WTC11 (cell line): ENCODE data around the gene FOXP4. TPM values are rescaled to one million over a fixed set of nuclear protein-coding genes. Genes with fewer than 3 reads are reported as not detected.

ENCODE experiments used
- ATAC-seq: fragments of 200-7000 bp; cut with Tn5 transposase; 2 replicates; pipeline ENCODE4 v1.10.0; 2021; ENCODE audit warnings: mild to moderate bottlenecking, moderate library complexity
- CTCF ChIA-PET: fragments of 300-600 bp; sonication (Branson Sonifier 250); formaldehyde crosslinking; loops from one replicate; lab custom pipeline; 2021; ENCODE audit warnings: antibody characterized with exemption; lab: Charles Lee
- POLR2A ChIA-PET: fragments of 350-600 bp; sonication (Branson Sonifier 250); formaldehyde crosslinking; loops from one replicate; lab custom pipeline; 2021; ENCODE audit warnings: antibody characterized with exemption; lab: Charles Lee
- DNase-seq: peaks from one replicate; pipeline ENCODE4 v3.0.0; 2021; ENCODE audit warnings: low spot score
- H3K27ac Mint-ChIP-seq: 2 replicates; pipeline ENCODE4 v1.8.0; 2021; ENCODE audit warnings: mixed read lengths
- H3K27me3 Mint-ChIP-seq: 2 replicates; pipeline ENCODE4 v1.8.0; 2021; ENCODE audit warnings: low read depth, mild to moderate bottlenecking, moderate library complexity, mixed read lengths
- H3K36me3 Mint-ChIP-seq: 2 replicates; pipeline ENCODE4 v1.8.0; 2021; ENCODE audit warnings: mixed read lengths
- H3K4me1 Mint-ChIP-seq: 2 replicates; pipeline ENCODE4 v1.8.0; 2022; ENCODE audit warnings: mixed read lengths
- H3K4me3 Mint-ChIP-seq: 2 replicates; pipeline ENCODE4 v1.8.0; 2021; ENCODE audit warnings: mild to moderate bottlenecking, moderate library complexity, mixed read lengths
- H3K9me3 Mint-ChIP-seq: 2 replicates; pipeline ENCODE4 v1.8.0; 2021; ENCODE audit warnings: mixed read lengths
- ATF3 ChIP-seq: sonication (generic); formaldehyde crosslinking; conservative IDR thresholded peaks from 2 replicates; pipeline ENCODE4 v1.8.1; 2022; ENCODE audit warnings: mild to moderate bottlenecking, missing genetic modification reagents
- FOXP1 ChIP-seq: sonication (generic); formaldehyde crosslinking; IDR thresholded peaks from 2 replicates; pipeline ENCODE4 v1.8.0; 2022; ENCODE audit warnings: missing genetic modification reagents, mild to moderate bottlenecking, moderate library complexity, borderline replicate concordance
- GTF2I ChIP-seq: fragments of 250-450 bp; sonication (Bioruptor Pico); conservative IDR thresholded peaks from 2 replicates; pipeline ENCODE4 v1.4.0; 2021; ENCODE audit warnings: mild to moderate bottlenecking
- IRF2 ChIP-seq: sonication (generic); formaldehyde crosslinking; IDR thresholded peaks from 2 replicates; pipeline ENCODE4 v1.8.0; 2022; ENCODE audit warnings: low read depth, missing genetic modification reagents, borderline replicate concordance
- RELA ChIP-seq: sonication (generic); formaldehyde crosslinking; IDR thresholded peaks from 2 replicates; pipeline ENCODE4 v1.8.1; 2022; ENCODE audit warnings: missing genetic modification reagents, mild to moderate bottlenecking, borderline replicate concordance
- SP1 ChIP-seq: sonication (generic); formaldehyde crosslinking; conservative IDR thresholded peaks from 2 replicates; pipeline ENCODE4 v1.8.1; 2022; ENCODE audit warnings: missing genetic modification reagents
- ZBTB21 ChIP-seq: sonication (generic); formaldehyde crosslinking; IDR thresholded peaks from 2 replicates; pipeline ENCODE4 v1.8.1; 2023; ENCODE audit warnings: mild to moderate bottlenecking, missing genetic modification reagents, borderline replicate concordance
- ZNF138 ChIP-seq: sonication (generic); formaldehyde crosslinking; conservative IDR thresholded peaks from 2 replicates; pipeline ENCODE4 v1.8.1; 2022; ENCODE audit warnings: mild to moderate bottlenecking, moderate library complexity, missing genetic modification reagents
- ZNF219 ChIP-seq: sonication (generic); formaldehyde crosslinking; IDR thresholded peaks from 2 replicates; pipeline ENCODE4 v1.8.0; 2023; ENCODE audit warnings: missing genetic modification reagents, mild to moderate bottlenecking, borderline replicate concordance
- ZNF263 ChIP-seq: sonication (generic); formaldehyde crosslinking; IDR thresholded peaks from 2 replicates; pipeline ENCODE4 v1.8.1; 2022; ENCODE audit warnings: low read depth, mild to moderate bottlenecking, moderate library complexity, missing genetic modification reagents
- ZNF671 ChIP-seq: fragments of 250-450 bp; sonication (Bioruptor Pico); IDR thresholded peaks from 2 replicates; pipeline ENCODE4 v1.8.0; 2021; ENCODE audit warnings: mild to moderate bottlenecking
- total RNA-seq: library from RNA; stranded (reverse); gene quantifications from 3 replicates; pipeline ENCODE4 v1.2.3, GENCODE V29; 2021
- TF ChIP-seq, protein P1 (sequence below): fragments of 250-450 bp; sonication (Bioruptor Pico); conservative IDR thresholded peaks from 2 replicates; pipeline ENCODE4 v1.9.0; 2021; ENCODE audit warnings: mild to moderate bottlenecking
- TF ChIP-seq, protein P2 (sequence below): sonication (generic); formaldehyde crosslinking; IDR thresholded peaks from 2 replicates; pipeline ENCODE4 v1.8.0; 2023; ENCODE audit warnings: missing genetic modification reagents, mild to moderate bottlenecking, borderline replicate concordance
- TF ChIP-seq, protein P3 (sequence below): fragments of 250-450 bp; sonication (Bioruptor Pico); IDR thresholded peaks from 2 replicates; pipeline ENCODE4 v2.1.2; 2022; ENCODE audit warnings: mild to moderate bottlenecking, moderate library complexity

The FOXP4 gene
- total RNA-seq, 1 experiment from 2014 or later: 36.6 TPM

- ATAC-seq: no peak
- peaks cover 45% of the 10 kb centered on the region for H3K4me1 Mint-ChIP-seq
- no peak for TF ChIP-seq SP1 (CRISPR knock-in tag)
- POLR2A ChIA-PET: no interaction called here
- DNase-seq: no peak
- H3K27ac Mint-ChIP-seq: no peak overlapping the region
- H3K4me3 Mint-ChIP-seq: no peak overlapping the region
- H3K9me3 Mint-ChIP-seq: no peaks in the 10 kb centered on the region
- H3K27me3 Mint-ChIP-seq: peaks cover 7% of the 10 kb centered on the region; the same call in 1 of the 2 replicates
- H3K36me3 Mint-ChIP-seq: no peaks in the 10 kb centered on the region; the same call in 1 of the 2 replicates
- CTCF ChIA-PET: interaction anchor here (0.6 to 2.3 kb wide), 6 partner anchors 33 to 227 kb away, joined by 3 to 7 read pairs (median 4); no protein-coding TSS in a partner anchor
Measured at GRCh38 chr6:41595166-41595565, 49.0 kb downstream of the FOXP4 start.

DNA sequence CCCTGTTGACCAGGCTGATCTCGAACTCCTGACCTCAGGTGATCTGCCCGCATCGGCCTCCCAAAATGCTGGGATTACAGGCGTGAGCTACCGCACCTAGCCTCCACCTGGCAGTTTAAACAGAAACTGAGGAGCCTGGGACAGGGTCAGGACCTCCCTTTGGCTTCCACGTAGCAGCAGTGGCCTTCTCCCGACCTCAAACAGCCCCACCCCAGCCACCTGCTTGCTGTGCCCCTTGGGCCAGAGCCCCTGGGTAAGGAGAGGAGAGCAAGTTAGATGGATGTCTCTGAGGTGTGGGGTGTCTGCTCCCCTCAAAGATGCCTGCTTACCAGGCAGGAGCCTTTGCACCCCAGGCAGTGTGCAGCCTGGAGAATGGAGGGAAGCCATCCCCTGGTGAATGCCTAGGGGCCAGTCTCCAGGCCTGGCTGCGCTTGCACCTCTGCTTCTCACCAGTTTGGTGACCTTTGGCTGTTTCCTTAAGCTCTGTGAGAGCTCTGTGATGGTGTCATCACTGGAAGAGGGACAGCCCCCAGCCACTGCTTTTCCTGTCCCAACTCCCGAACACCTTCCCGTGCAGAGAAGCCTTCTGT, 50.0 kb downstream of the FOXP4 start:
- Mint-ChIP-seq H3K4me3 (no peak overlapping the region), H3K27me3 (peaks cover 7% of the 10 kb centered on the region; the same call in 1 of the 2 replicates), H3K27ac (no peak overlapping the region), H3K9me3 (no peaks in the 10 kb centered on the region), H3K36me3 (no peaks in the 10 kb centered on the region; the same call in 1 of the 2 replicates), H3K4me1 (peaks cover 46% of the 10 kb centered on the region)
- DNase-seq (no peak), ATAC-seq (no peak)
- TF ChIP-seq IRF2: no peak
- no peak for TF ChIP-seq ZNF263 (CRISPR knock-in tag)
- no peak for TF ChIP-seq ZNF138 (CRISPR knock-in tag)
- TF ChIP-seq ZNF219 (CRISPR knock-in tag): no peak
- TF ChIP-seq ZBTB21: no peak
- TF ChIP-seq, protein P1, sequence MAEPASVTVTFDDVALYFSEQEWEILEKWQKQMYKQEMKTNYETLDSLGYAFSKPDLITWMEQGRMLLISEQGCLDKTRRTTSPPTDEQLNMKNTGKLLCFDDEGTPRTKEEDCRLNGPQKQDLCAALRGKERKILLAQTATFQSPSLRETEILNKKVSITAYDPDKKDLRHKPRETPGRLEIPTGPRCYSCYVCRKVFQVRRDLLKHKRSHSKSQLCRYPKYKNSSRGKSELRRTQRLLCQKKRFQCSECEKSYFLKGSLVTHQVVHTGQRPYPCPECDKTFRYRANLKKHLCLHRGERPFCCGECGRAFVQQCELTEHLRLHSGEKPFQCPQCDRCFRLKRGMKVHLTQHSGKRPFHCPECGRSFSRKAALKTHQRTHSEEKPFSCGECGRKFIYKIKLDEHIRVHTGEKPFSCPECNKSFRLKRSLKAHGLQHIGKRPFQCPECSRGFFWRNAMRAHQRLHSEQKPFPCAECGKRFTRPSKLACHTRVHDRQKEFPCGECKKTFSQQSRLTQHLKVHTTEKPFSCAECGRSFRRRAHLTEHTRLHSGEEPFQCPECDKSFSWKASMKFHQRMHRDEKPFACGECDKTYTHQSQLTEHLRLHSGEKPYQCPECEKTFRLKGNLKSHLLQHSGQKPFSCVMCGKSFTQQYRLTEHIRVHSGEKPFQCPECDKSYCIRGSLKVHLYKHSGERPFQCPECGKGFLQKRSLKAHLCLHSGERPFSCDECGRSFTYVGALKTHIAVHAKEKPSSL (CRISPR knock-in tag): no peak
- TF ChIP-seq FOXP1 (CRISPR knock-in tag): no peak
- TF ChIP-seq GTF2I (CRISPR knock-in tag): no peak
- TF ChIP-seq, protein P2, sequence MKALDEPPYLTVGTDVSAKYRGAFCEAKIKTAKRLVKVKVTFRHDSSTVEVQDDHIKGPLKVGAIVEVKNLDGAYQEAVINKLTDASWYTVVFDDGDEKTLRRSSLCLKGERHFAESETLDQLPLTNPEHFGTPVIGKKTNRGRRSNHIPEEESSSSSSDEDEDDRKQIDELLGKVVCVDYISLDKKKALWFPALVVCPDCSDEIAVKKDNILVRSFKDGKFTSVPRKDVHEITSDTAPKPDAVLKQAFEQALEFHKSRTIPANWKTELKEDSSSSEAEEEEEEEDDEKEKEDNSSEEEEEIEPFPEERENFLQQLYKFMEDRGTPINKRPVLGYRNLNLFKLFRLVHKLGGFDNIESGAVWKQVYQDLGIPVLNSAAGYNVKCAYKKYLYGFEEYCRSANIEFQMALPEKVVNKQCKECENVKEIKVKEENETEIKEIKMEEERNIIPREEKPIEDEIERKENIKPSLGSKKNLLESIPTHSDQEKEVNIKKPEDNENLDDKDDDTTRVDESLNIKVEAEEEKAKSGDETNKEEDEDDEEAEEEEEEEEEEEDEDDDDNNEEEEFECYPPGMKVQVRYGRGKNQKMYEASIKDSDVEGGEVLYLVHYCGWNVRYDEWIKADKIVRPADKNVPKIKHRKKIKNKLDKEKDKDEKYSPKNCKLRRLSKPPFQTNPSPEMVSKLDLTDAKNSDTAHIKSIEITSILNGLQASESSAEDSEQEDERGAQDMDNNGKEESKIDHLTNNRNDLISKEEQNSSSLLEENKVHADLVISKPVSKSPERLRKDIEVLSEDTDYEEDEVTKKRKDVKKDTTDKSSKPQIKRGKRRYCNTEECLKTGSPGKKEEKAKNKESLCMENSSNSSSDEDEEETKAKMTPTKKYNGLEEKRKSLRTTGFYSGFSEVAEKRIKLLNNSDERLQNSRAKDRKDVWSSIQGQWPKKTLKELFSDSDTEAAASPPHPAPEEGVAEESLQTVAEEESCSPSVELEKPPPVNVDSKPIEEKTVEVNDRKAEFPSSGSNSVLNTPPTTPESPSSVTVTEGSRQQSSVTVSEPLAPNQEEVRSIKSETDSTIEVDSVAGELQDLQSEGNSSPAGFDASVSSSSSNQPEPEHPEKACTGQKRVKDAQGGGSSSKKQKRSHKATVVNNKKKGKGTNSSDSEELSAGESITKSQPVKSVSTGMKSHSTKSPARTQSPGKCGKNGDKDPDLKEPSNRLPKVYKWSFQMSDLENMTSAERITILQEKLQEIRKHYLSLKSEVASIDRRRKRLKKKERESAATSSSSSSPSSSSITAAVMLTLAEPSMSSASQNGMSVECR (CRISPR knock-in tag): no peak
- TF ChIP-seq, protein P3, sequence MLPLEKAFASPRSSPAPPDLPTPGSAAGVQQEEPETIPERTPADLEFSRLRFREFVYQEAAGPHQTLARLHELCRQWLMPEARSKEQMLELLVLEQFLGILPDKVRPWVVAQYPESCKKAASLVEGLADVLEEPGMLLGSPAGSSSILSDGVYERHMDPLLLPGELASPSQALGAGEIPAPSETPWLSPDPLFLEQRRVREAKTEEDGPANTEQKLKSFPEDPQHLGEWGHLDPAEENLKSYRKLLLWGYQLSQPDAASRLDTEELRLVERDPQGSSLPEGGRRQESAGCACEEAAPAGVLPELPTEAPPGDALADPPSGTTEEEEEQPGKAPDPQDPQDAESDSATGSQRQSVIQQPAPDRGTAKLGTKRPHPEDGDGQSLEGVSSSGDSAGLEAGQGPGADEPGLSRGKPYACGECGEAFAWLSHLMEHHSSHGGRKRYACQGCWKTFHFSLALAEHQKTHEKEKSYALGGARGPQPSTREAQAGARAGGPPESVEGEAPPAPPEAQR (CRISPR knock-in tag): no peak
- TF ChIP-seq ZNF671 (CRISPR knock-in tag): no peak
- TF ChIP-seq RELA (CRISPR knock-in tag): no peak
- CTCF ChIA-PET: interaction anchor here (0.8 to 1.9 kb wide), 7 partner anchors 9 to 229 kb away, joined by 3 to 15 read pairs (median 6); no protein-coding TSS in a partner anchor
- POLR2A ChIA-PET: interaction anchor here (1.0 kb wide), 1 partner anchor 11 kb away, joined by 4 read pairs; no protein-coding TSS in a partner anchor

- no peaks in the 10 kb centered on the region; the same call in 1 of the 2 replicates for H3K36me3 Mint-ChIP-seq
- H3K4me1 Mint-ChIP-seq: peaks cover 41% of the 10 kb centered on the region
- H3K27ac Mint-ChIP-seq: no peak overlapping the region
- ATAC-seq: no peak
- POLR2A ChIA-PET: interaction anchor here (0.6 to 1.0 kb wide), 2 partner anchors 11 to 56 kb away, joined by 4 read pairs; no protein-coding TSS in a partner anchor
- DNase-seq: no peak
- H3K9me3 Mint-ChIP-seq: no peaks in the 10 kb centered on the region
- H3K27me3 Mint-ChIP-seq: peaks cover 3% of the 10 kb centered on the region; the same call in 1 of the 2 replicates
- CTCF ChIA-PET: interaction anchor here (0.7 to 1.9 kb wide), 11 partner anchors 10 to 229 kb away, joined by 3 to 15 read pairs (median 5); no protein-coding TSS in a partner anchor
- no peak for TF ChIP-seq ATF3 (CRISPR knock-in tag)
- H3K4me3 Mint-ChIP-seq: no peak overlapping the region
Measured at GRCh38 chr6:41596807-41597206, 50.6 kb downstream of the FOXP4 start.
